GM12878 (cell line): ENCODE data around the gene ORAI3. TPM values are rescaled to one million over a fixed set of nuclear protein-coding genes. Genes with fewer than 3 reads are reported as not detected.
A peak's percentile ranks its signal among the peaks of the same experiment; 100 is the strongest.

Experiments
- ATAC-seq: fragments of 200-7000 bp; cut with Tn5 transposase; 3 replicates; pipeline ENCODE4 v1.9.1; 2020; ENCODE audit warnings: mild to moderate bottlenecking, moderate library complexity
- BruUV-seq: library from RNA; stranded (reverse); fragments of 400-500 nt; replicated peaks from 2 replicates; lab custom pipeline; 2021; lab: Mats Ljungman, UMichigan
- CTCF ChIA-PET: fragments of 300-600 bp; sonication (Branson Sonifier 250); formaldehyde crosslinking; extraction: SDS; loops from one replicate; lab custom pipeline; 2021; ENCODE audit warnings: inconsistent platforms; lab: Yijun Ruan, JAX
- POLR2A ChIA-PET: fragments of 350-600 bp; formaldehyde crosslinking; extraction: SDS; loops from one replicate; lab custom pipeline; 2021; ENCODE audit warnings: inconsistent platforms; lab: Charles Lee
- RAD21 ChIA-PET: fragments of 300-600 bp; sonication (Branson Sonifier 250); formaldehyde crosslinking; loops from one replicate; lab custom pipeline; 2023; ENCODE audit warnings: antibody characterized with exemption; ENCODE audit not compliant: unreplicated experiment; lab: Charles Lee
- SMC1A ChIA-PET: fragments of 300-600 bp; sonication (Branson Sonifier 250); formaldehyde crosslinking; loops from one replicate; lab custom pipeline; 2023; ENCODE audit not compliant: unreplicated experiment, uncharacterized antibody; lab: Charles Lee
- DNase-seq: peaks from one replicate; pipeline ENCODE4 v3.0.0-alpha.2; 2011; ENCODE audit warnings: low read depth, low spot score
- FAIRE-seq: peaks from 3 replicates; lab custom pipeline; 2011; peaks lifted over from hg19 to GRCh38; lab: Jason Lieb, UNC
- H2AFZ ChIP-seq: 2 replicates; pipeline ENCODE4 v1.6.0; 2011; ENCODE audit warnings: low read depth, low read length, control low read depth; ENCODE audit not compliant: control insufficient read depth
- H3K27ac ChIP-seq: 2 replicates; pipeline ENCODE4 v1.5.1; 2011; ENCODE audit warnings: control low read depth; ENCODE audit not compliant: control insufficient read depth, insufficient read depth
- H3K27me3 ChIP-seq, 2 experiments: replicated peaks in 1 of 2; 2 replicates each; pipeline versions ENCODE4 v1.6.0 to v1.6.1; 2011; ENCODE audit warnings: low read length in 1 of 2; ENCODE audit not compliant: control insufficient read depth in 2 of 2, insufficient read depth in 2 of 2
- H3K36me3 ChIP-seq, 2 experiments: 2 replicates each; pipeline ENCODE4 v1.5.1; 2011; ENCODE audit warnings: low read length in 1 of 2; ENCODE audit not compliant: control insufficient read depth in 2 of 2, insufficient read depth in 2 of 2
- H3K4me1 ChIP-seq: 2 replicates; pipeline ENCODE4 v1.6.1; 2011; ENCODE audit warnings: mild to moderate bottlenecking, low read length, moderate library complexity, mixed read lengths; ENCODE audit not compliant: control insufficient read depth, insufficient read depth
- H3K4me2 ChIP-seq: 2 replicates; pipeline ENCODE4 v1.6.0; 2011; ENCODE audit warnings: control low read depth; ENCODE audit not compliant: control insufficient read depth, insufficient read depth
- H3K4me3 ChIP-seq: fragments of 200-600 bp; sonication (generic); 2 replicates; pipeline ENCODE4 v1.5.1; 2016
- H3K79me2 ChIP-seq: 2 replicates; pipeline ENCODE4 v1.6.0; 2011; ENCODE audit warnings: low read length; ENCODE audit not compliant: control insufficient read depth, insufficient read depth
- H3K9ac ChIP-seq: 2 replicates; pipeline ENCODE4 v1.8.0; 2011; ENCODE audit warnings: low read length, control low read depth, mixed read lengths; ENCODE audit not compliant: control insufficient read depth, insufficient read depth
- H3K9me3 ChIP-seq: replicated peaks from 3 replicates; pipeline ENCODE4 v1.5.1; 2011; ENCODE audit warnings: mild to moderate bottlenecking, low read length; ENCODE audit not compliant: control insufficient read depth, insufficient read depth
- H4K20me1 ChIP-seq: 2 replicates; pipeline ENCODE4 v1.6.0; 2011; ENCODE audit not compliant: control insufficient read depth, insufficient read depth
- CBX5 ChIP-seq: sonication (generic); IDR thresholded peaks from 2 replicates; pipeline ENCODE4 v1.6.1; 2016; ENCODE audit warnings: low read depth, moderate library complexity, mild to moderate bottlenecking, inconsistent platforms
- CHD4 ChIP-seq: fragments of 200-600 bp; sonication (generic); IDR thresholded peaks from 2 replicates; pipeline ENCODE4 v1.6.1; 2016; ENCODE audit warnings: mild to moderate bottlenecking
- ETV6 ChIP-seq, 2 experiments: fragments of 450-650 bp in 1 of 2; IDR thresholded peaks in 1 of 2; conservative IDR thresholded peaks in 1 of 2; 2 replicates each; pipeline ENCODE4 v1.6.1; 2014; ENCODE audit warnings: antibody characterized with exemption in 1 of 2, borderline replicate concordance in 1 of 2, low read depth in 1 of 2, mild to moderate bottlenecking in 1 of 2, moderate library complexity in 1 of 2
- GATAD2B ChIP-seq: fragments of 450-650 bp; conservative IDR thresholded peaks from 2 replicates; pipeline ENCODE4 v1.6.1; 2017; ENCODE audit warnings: low read depth, mild to moderate bottlenecking, moderate library complexity
- IRF4 ChIP-seq: IDR thresholded peaks from 2 replicates; pipeline ENCODE4 v1.6.1; 2011; ENCODE audit warnings: low read depth, low read length
- RELB ChIP-seq: fragments of 450-650 bp; IDR thresholded peaks from 2 replicates; pipeline ENCODE4 v1.6.1; 2017; ENCODE audit warnings: low read depth, mild to moderate bottlenecking, moderate library complexity
- ZBTB11 ChIP-seq: fragments of 450-650 bp; formaldehyde crosslinking; IDR thresholded peaks from 2 replicates; pipeline ENCODE4 v1.5.0; 2022; ENCODE audit warnings: mild to moderate bottlenecking, missing genetic modification characterization
- ZBTB4 ChIP-seq: fragments of 450-650 bp; formaldehyde crosslinking; IDR thresholded peaks from 2 replicates; pipeline ENCODE4 v1.4.0; 2022; ENCODE audit warnings: mild to moderate bottlenecking, moderate library complexity
- ZNF207 ChIP-seq: fragments of 450-650 bp; IDR thresholded peaks from 2 replicates; pipeline ENCODE4 v1.6.1; 2014; ENCODE audit warnings: antibody characterized with exemption, mild to moderate bottlenecking, borderline replicate concordance
- WGBS: methylation state at CpG from one replicate; pipeline ENCODE4 v1.1.6; 2016; ENCODE audit warnings: low lambda C conversion rate; ENCODE audit not compliant: insufficient replicate concordance, insufficient coverage; ENCODE audit errors: missing lambda C conversion rate; 5-methylcytosine and 5-hydroxymethylcytosine counted together
- in situ Hi-C: fragments of 300-500 bp; cut with MboI; formaldehyde crosslinking; loops from 9 replicates; pipeline ENCODE4 v1.14.3; 2018; ENCODE audit warnings: mixed read lengths
- intact Hi-C: fragments of 100-400 bp; cut with micrococcal nuclease; formaldehyde crosslinking; loops from one replicate; pipeline ENCODE4 v1.14.2; 2022; ENCODE audit not compliant: unreplicated experiment
- polyA plus RNA-seq, 11 experiments: library from polyadenylated mRNA; depleted of rRNA in 4 of 11; unstranded in 6 of 11; stranded (reverse) in 5 of 11; fragments of >200 nt; fragmentation: Nextera tagmentation in 4 of 11; fragmentation: Illumina TruSeq in 1 of 11; extraction: Ambion mirVana in 4 of 11; extraction: Trizol in 1 of 11; gene quantifications; 1 replicate in 1 of 11; 2 replicates in 10 of 11; pipeline versions ENCODE4 v1.2.1 to v1.2.3, GENCODE V29; 2011 to 2016; ENCODE audit warnings: inconsistent platforms in 2 of 11, missing spikeins in 2 of 11, low read depth in 1 of 11
- total RNA-seq, 4 experiments: library from RNA; depleted of rRNA in 3 of 4; stranded (reverse); fragments of >200 nt in 3 of 4; fragmentation: Illumina TruSeq in 1 of 4; extraction: Trizol in 1 of 4; gene quantifications; 2 replicates each; pipeline versions ENCODE4 v1.2.1 to v1.2.3, GENCODE V29; 2013 to 2021

The ORAI3 gene
- total and polyA plus RNA-seq, 10 of the 15 experiments (the other 5 are each of a cell fraction or from before 2014, with no cell fraction given): 3.4 to 21.9 (median 16.2) TPM

GRCh38 chr16:30956601-30957455 is 8.0 kb downstream of the ORAI3 start (continued):
- TF ChIP-seq ZBTB11 (CRISPR knock-in tag) (no peak), IRF4 (no peak)

- Histone ChIP-seq H3K27me3 (no peaks in the 10 kb centered on the region), H3K4me1 (peaks cover 13% of the 10 kb centered on the region), H3K27ac (peak within 1 kb of the TSS; percentile 100), H3K4me2 (peak within 1 kb of the TSS; percentile 78), H3K9me3 (no peaks in the 10 kb centered on the region), H3K9ac (peak within 1 kb of the TSS; percentile 100), H4K20me1 (no peaks in the 10 kb centered on the region; the same call in 1 of the 2 replicates), H3K4me3 (peak within 1 kb of the TSS; percentile 92), H3K79me2 (peaks cover 12% of the 10 kb centered on the region), H3K36me3 (peaks cover 4 to 31% of the 10 kb centered on the region in 2 experiments), H2AFZ (peak within 1 kb of the TSS; percentile 96)
- WGBS: 1% methylated on average over 72 of the region's 85 CpGs
- ATAC-seq (peak; percentile 92), FAIRE-seq (peak; percentile 88), DNase-seq (peak; percentile 57)
- POLR2A ChIA-PET: interaction anchor here (0.6 to 0.9 kb wide), 2 partner anchors 29 to 116 kb away, joined by 3 to 5 read pairs; partner anchors contain the start of genes ZNF646 and ZNF668
- in situ Hi-C loops: loop anchor here (10.0 kb wide), 2 partner anchors 757 to 917 kb away; partner anchors contain the start of gene ZNF267
- intact Hi-C loops: loop anchor here (10.0 kb wide), 2 partner anchors 137 to 917 kb away; partner anchors contain the start of genes VKORC1 and ZNF267
- SMC1A ChIA-PET: no interaction called here
- BruUV-seq: no TSS peak
- RAD21 ChIA-PET: interaction anchor here (0.6 kb wide), 1 partner anchor 56 kb away, joined by 3 read pairs; no protein-coding TSS in a partner anchor
- CTCF ChIA-PET: no interaction called here
- peak; percentile 99 for TF ChIP-seq ZNF207
- TF ChIP-seq CHD4: no peak
- TF ChIP-seq GATAD2B: peak; percentile 69
- TF ChIP-seq CBX5: 0 out of 2 replicates have a peak, but pooled peaks have one; percentile 10
- no peak for TF ChIP-seq ETV6 (conservative IDR thresholded peaks at IDR 0.05 in 1 of 2, IDR thresholded peaks at IDR 0.05 in 1 of 2; ENCODE audit: borderline replicate concordance in 1 of 2, low read depth in 1 of 2)
- no peak for TF ChIP-seq ZBTB4
- peak; percentile 100 for TF ChIP-seq RELB
These were observed 8.7 kb downstream of the ORAI3 start, which contains the start of gene SETD1A for GRCh38 chr16:30957456-30958174. Gene SETD1A (plus strand): TSS chr16:30957754. CDS start chr16:30958732, 978 bp downstream.
